Thyroid gland (tissue), 4 donors: ENCODE results near the gene C20orf141.

Experiments used
- CTCF ChIP-seq, 6 experiments: fragments of 200-600 bp in 3 of 6; fragments of 450-650 bp in 3 of 6; sonication (generic) in 3 of 6; IDR thresholded peaks; one replicate each; pipeline ENCODE4 v1.5.1; 2016 to 2019; ENCODE audit warnings: antibody characterized with exemption in 6 of 6, mild to moderate bottlenecking in 2 of 6, inconsistent platforms in 1 of 6, moderate library complexity in 1 of 6
- POLR2A ChIP-seq, 2 donors: fragments of 450-650 bp; IDR thresholded peaks; one replicate each; pipeline ENCODE4 v1.6.1; 2017; ENCODE audit warnings: antibody characterized with exemption in 2 of 2, mild to moderate bottlenecking in 2 of 2, moderate library complexity in 1 of 2

DNA sequence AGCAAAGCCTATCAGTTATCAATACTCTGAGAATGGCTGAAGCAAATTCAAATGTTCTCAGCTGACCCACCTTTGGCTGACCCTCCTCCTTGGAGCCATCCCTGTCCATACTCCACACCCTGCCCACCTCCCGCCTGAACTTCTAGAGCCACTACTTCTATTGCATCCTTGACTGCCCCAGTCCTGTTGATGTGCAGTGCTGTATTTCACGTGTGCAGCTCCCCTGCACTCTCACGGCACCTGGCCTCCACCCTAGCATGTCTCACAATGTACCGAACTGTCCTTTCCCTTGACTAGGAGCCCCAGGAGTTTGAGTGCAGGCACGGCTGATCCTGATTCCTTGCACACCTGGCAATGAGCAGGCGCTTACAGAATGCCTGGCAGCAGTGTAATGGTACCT is 21.3 kb upstream of the C20orf141 start:
- TF ChIP-seq CTCF (IDR thresholded peaks at IDR 0.05): no peak
- no peak for TF ChIP-seq POLR2A (IDR thresholded peaks at IDR 0.05)
